Naive B cell (primary cell): ENCODE results near the gene DOP1A. TPM values are rescaled to one million over a fixed set of nuclear protein-coding genes. Genes with fewer than 3 reads are reported as not detected.
A peak's percentile ranks its signal among the peaks of the same experiment; 100 is the strongest.

Source experiments
- ATAC-seq, 2 donors: fragments of 150-1000 bp; cut with Tn5 transposase; 2 replicates each; pipeline ENCODE4 v1.10.0; 2021; ENCODE audit warnings: low read depth in 2 of 2, mild to moderate bottlenecking in 2 of 2, moderate library complexity in 2 of 2
- DNase-seq: peaks from one replicate; pipeline ENCODE4 v3.0.0; 2022
- H3K27ac Mint-ChIP-seq, 6 donors: one replicate each; pipeline ENCODE4 v1.8.0; 2020 to 2022; ENCODE audit warnings: mild to moderate bottlenecking in 6 of 6, mixed read lengths in 6 of 6, moderate library complexity in 5 of 6, inconsistent platforms in 2 of 6
- H3K27me3 Mint-ChIP-seq, 3 donors: one replicate each; pipeline ENCODE4 v1.8.0; 2021 to 2022; ENCODE audit warnings: mixed read lengths in 3 of 3, mild to moderate bottlenecking in 1 of 3
- H3K36me3 Mint-ChIP-seq, 2 donors: one replicate each; pipeline ENCODE4 v1.8.0; 2020 to 2022; ENCODE audit warnings: mixed read lengths in 2 of 2, inconsistent platforms in 1 of 2, mild to moderate bottlenecking in 1 of 2
- H3K4me1 Mint-ChIP-seq, 3 donors: one replicate each; pipeline ENCODE4 v1.8.0; 2020 to 2022; ENCODE audit warnings: mixed read lengths in 3 of 3, inconsistent platforms in 1 of 3, mild to moderate bottlenecking in 1 of 3, moderate library complexity in 1 of 3
- H3K4me3 Mint-ChIP-seq, 8 donors: one replicate each; pipeline ENCODE4 v1.8.0; 2020 to 2022; ENCODE audit warnings: mild to moderate bottlenecking in 8 of 8, mixed read lengths in 8 of 8, moderate library complexity in 8 of 8, inconsistent platforms in 2 of 8
- H3K9me3 Mint-ChIP-seq, 7 donors: one replicate each; pipeline ENCODE4 v1.8.0; 2020 to 2022; ENCODE audit warnings: mixed read lengths in 7 of 7, mild to moderate bottlenecking in 5 of 7, inconsistent platforms in 2 of 7, moderate library complexity in 1 of 7
- polyA plus RNA-seq, 6 donors: library from polyadenylated mRNA; unstranded; fragments of 300-500 nt; fragmentation: Illumina TruSeq; gene quantifications; one replicate each; pipeline ENCODE4 v1.2.3, GENCODE V29; 2021; ENCODE audit warnings: low read depth in 6 of 6

DOP1A gene
- polyA plus RNA-seq, 6 donors from 2014 or later = 0.14 to 7.7 (median 5.2) TPM

GRCh38 chr6:83199863-83200225, 132.4 kb downstream of the DOP1A start:
- no peak overlapping the region for H3K27ac Mint-ChIP-seq
- H3K36me3 Mint-ChIP-seq = no peaks in the 10 kb centered on the region
- no peak for ATAC-seq

GRCh38 chr6:83202031-83202430, 134.6 kb downstream of the DOP1A start:
- peaks cover 8 to 11% (median 10%) of the 10 kb centered on the region in 3 donors for H3K27me3 Mint-ChIP-seq
- H3K4me1 Mint-ChIP-seq = peaks cover 0 to 3% (median 0%) of the 10 kb centered on the region in 3 donors
- ATAC-seq = no peak

More at GRCh38 chr6:83199863-83200225, 132.4 kb downstream of the DOP1A start:
- H3K4me1 Mint-ChIP-seq = peaks cover 0 to 14% (median 7%) of the 10 kb centered on the region in 3 donors
- peaks cover 0 to 3% (median 0%) of the 10 kb centered on the region in 7 donors for H3K9me3 Mint-ChIP-seq
- no peaks in the 10 kb centered on the region for H3K27me3 Mint-ChIP-seq
- H3K4me3 Mint-ChIP-seq = no peak overlapping the region
- no peak for DNase-seq

GRCh38 chr6:83215131-83216047, 147.9 kb downstream of the DOP1A start:
- ATAC-seq = peak; percentile 93 to 98
- Mint-ChIP-seq H3K9me3 (no peaks in the 10 kb centered on the region), H3K27me3 (peaks cover 23 to 28% (median 25%) of the 10 kb centered on the region in 3 donors), H3K36me3 (no peaks in the 10 kb centered on the region), H3K4me3 (no peak overlapping the region), H3K27ac (peak overlapping the region in 1 of 6 donors; percentile 64), H3K4me1 (no peaks in the 10 kb centered on the region)
- peak; percentile 51 for DNase-seq

More at GRCh38 chr6:83202031-83202430, 134.6 kb downstream of the DOP1A start:
- no peaks in the 10 kb centered on the region for H3K36me3 Mint-ChIP-seq
- peaks cover 0 to 2% (median 0%) of the 10 kb centered on the region in 7 donors for H3K9me3 Mint-ChIP-seq
- DNase-seq = no peak
- H3K27ac Mint-ChIP-seq = no peak overlapping the region
- H3K4me3 Mint-ChIP-seq = no peak overlapping the region

GRCh38 chr6:83216806-83217205, 149.3 kb downstream of the DOP1A start:
- no peak for ATAC-seq
- no peaks in the 10 kb centered on the region for H3K4me1 Mint-ChIP-seq
- peak overlapping the region in 1 of 6 donors; percentile 8 for H3K27ac Mint-ChIP-seq
- no peak for DNase-seq
- H3K9me3 Mint-ChIP-seq = no peaks in the 10 kb centered on the region
- peaks cover 19 to 29% (median 19%) of the 10 kb centered on the region in 3 donors for H3K27me3 Mint-ChIP-seq
- H3K36me3 Mint-ChIP-seq = no peaks in the 10 kb centered on the region
- no peak overlapping the region for H3K4me3 Mint-ChIP-seq

Other genes starting within 250 kb of the DOP1A start
- 1 to 10 TPM; 1.4 to 4.6 (median 3.6) TPM for gene UBE3D, start 1.8 kb upstream of the DOP1A start, polyA plus RNA-seq
- 10 to 100 TPM in 3 of 6 donors, 1 to 10 TPM in 3; 8.0 to 12.6 (median 9.7) TPM for gene PGM3, start 125.6 kb downstream of the DOP1A start, polyA plus RNA-seq
- gene RWDD2A, start 125.7 kb downstream of the DOP1A start, polyA plus RNA-seq = 1 to 10 TPM; 1.9 to 4.1 (median 2.5) TPM